Measurements from ENCODE around the gene RNF145.

The RNF145 gene

DNA sequence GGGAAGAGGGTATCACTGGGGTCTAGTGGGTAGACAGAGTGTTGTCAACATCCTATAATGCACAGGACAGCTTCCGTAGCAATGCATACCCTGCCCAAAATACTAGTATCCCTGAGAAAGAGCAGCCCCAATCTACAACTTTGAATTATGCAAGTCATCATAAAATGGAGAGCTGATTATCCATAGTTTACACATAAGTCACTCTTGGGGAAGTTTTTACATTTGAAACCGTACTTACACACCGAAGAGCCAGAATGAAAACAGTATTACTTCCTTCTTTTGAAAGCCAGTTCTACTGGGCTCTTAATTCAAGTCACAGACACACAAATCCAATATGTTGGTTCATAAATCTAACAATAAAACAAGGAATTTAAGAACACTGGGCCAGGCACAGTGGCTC is 21.6 kb downstream of the RNF145 start:
- peak overlapping the region; percentile 74 for H3K27ac Mint-ChIP-seq
- H3K9me3 Mint-ChIP-seq, result no peaks in the 10 kb centered on the region
- no peak for DNase-seq
- H3K4me3 Mint-ChIP-seq, result no peak overlapping the region
- H3K36me3 Mint-ChIP-seq (ENCODE audit: low read depth), result peaks cover 85% of the 10 kb centered on the region
- peaks cover 66% of the 10 kb centered on the region for H3K4me1 Mint-ChIP-seq (ENCODE audit: low read depth)
- H3K27me3 Mint-ChIP-seq, result no peaks in the 10 kb centered on the region

DNA sequence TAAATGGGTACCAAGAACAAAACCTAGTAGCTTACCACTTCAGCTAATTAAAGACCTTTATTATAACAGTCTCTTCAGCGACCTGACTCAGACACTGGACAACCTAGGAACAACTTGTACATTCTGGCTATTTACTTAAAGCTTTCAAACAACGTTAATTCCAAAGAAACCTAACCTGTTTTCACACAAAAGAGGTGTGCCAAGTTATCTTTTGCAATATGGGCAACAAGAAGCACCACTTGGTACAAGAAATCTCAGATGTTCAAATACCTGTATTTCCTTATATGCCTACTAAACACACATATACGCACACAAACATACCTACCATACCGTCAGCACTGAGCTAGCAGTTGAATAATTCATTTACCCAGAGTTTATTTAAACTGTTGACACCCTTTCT is 23.0 kb downstream of the RNF145 start:
- H3K9me3 Mint-ChIP-seq, result no peaks in the 10 kb centered on the region
- no peaks in the 10 kb centered on the region for H3K27me3 Mint-ChIP-seq
- H3K36me3 Mint-ChIP-seq (ENCODE audit: low read depth), result peaks cover 81% of the 10 kb centered on the region
- peak overlapping the region; percentile 94 for H3K27ac Mint-ChIP-seq
- DNase-seq, result no peak
- H3K4me1 Mint-ChIP-seq (ENCODE audit: low read depth), result peaks cover 70% of the 10 kb centered on the region
- H3K4me3 Mint-ChIP-seq, result no peak overlapping the region

DNA sequence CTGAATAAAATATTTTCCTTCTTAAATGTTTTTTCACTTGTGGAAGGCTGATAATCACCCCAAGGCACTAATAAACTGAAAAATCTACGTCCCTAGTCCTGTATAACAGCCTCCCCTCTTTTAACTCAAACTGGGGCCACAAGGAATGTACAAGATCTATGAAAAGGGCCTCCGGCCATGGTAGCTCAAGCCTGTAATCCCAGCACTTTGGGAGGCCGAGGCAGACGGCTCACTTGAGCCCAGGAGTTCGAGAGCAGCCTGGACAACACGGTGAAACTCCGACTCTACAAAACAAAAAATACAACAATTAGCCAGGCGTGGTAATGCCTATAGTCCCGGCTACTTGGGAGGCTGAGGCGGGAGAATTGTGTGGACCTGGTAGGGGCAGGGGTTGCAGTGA is 23.6 kb downstream of the RNF145 start:
- Mint-ChIP-seq H3K27me3 (no peaks in the 10 kb centered on the region), H3K4me3 (no peak overlapping the region), H3K36me3 (ENCODE audit: low read depth) (peaks cover 82% of the 10 kb centered on the region), H3K27ac (peak overlapping the region; percentile 94), H3K4me1 (ENCODE audit: low read depth) (peaks cover 71% of the 10 kb centered on the region), H3K9me3 (no peaks in the 10 kb centered on the region)
- no peak for DNase-seq

GRCh38 chr5:159184858-159185381 is 24.4 kb downstream of the RNF145 start:
- Mint-ChIP-seq H3K4me3 (peak overlapping the region; percentile 26), H3K36me3 (ENCODE audit: low read depth) (peaks cover 80% of the 10 kb centered on the region)

GRCh38 chr5:159184236-159184635 is 25.1 kb downstream of the RNF145 start:
- Mint-ChIP-seq H3K4me3 (no peak overlapping the region), H3K27me3 (no peaks in the 10 kb centered on the region), H3K9me3 (no peaks in the 10 kb centered on the region), H3K36me3 (ENCODE audit: low read depth) (peaks cover 80% of the 10 kb centered on the region), H3K27ac (peak overlapping the region; percentile 34), H3K4me1 (ENCODE audit: low read depth) (peaks cover 75% of the 10 kb centered on the region)
- no peak for DNase-seq

More at GRCh38 chr5:159184858-159185381, 24.4 kb downstream of the RNF145 start:
- Mint-ChIP-seq H3K27me3 (no peaks in the 10 kb centered on the region), H3K27ac (peak overlapping the region; percentile 94), H3K4me1 (ENCODE audit: low read depth) (peaks cover 75% of the 10 kb centered on the region), H3K9me3 (no peaks in the 10 kb centered on the region)
- DNase-seq, result no peak

GRCh38 chr5:159183247-159183646 is 26.1 kb downstream of the RNF145 start:
- H3K4me3 Mint-ChIP-seq, result no peak overlapping the region
- H3K27ac Mint-ChIP-seq, result peak overlapping the region; percentile 74
- H3K36me3 Mint-ChIP-seq (ENCODE audit: low read depth), result peaks cover 81% of the 10 kb centered on the region
- peaks cover 81% of the 10 kb centered on the region for H3K4me1 Mint-ChIP-seq (ENCODE audit: low read depth)
- no peak for DNase-seq
- no peaks in the 10 kb centered on the region for H3K9me3 Mint-ChIP-seq
- H3K27me3 Mint-ChIP-seq, result no peaks in the 10 kb centered on the region

- no peak for DNase-seq
- no peak overlapping the region for H3K4me3 Mint-ChIP-seq
- peaks cover 76% of the 10 kb centered on the region for H3K36me3 Mint-ChIP-seq (ENCODE audit: low read depth)
- H3K27ac Mint-ChIP-seq, result peak overlapping the region; percentile 74
- no peaks in the 10 kb centered on the region for H3K9me3 Mint-ChIP-seq
- peaks cover 81% of the 10 kb centered on the region for H3K4me1 Mint-ChIP-seq (ENCODE audit: low read depth)
- H3K27me3 Mint-ChIP-seq, result no peaks in the 10 kb centered on the region
These were observed 26.7 kb downstream of the RNF145 start for GRCh38 chr5:159182691-159183090.

- H3K4me1 Mint-ChIP-seq (ENCODE audit: low read depth), result peaks cover 88% of the 10 kb centered on the region
- H3K9me3 Mint-ChIP-seq, result no peaks in the 10 kb centered on the region
These were observed 27.7 kb downstream of the RNF145 start for GRCh38 chr5:159181651-159182050.

GRCh38 chr5:159181152-159181551 is 28.2 kb downstream of the RNF145 start:
- H3K27me3 Mint-ChIP-seq, result no peaks in the 10 kb centered on the region
- peaks cover 89% of the 10 kb centered on the region for H3K4me1 Mint-ChIP-seq (ENCODE audit: low read depth)
- H3K4me3 Mint-ChIP-seq, result peak overlapping the region; percentile 41
- no peaks in the 10 kb centered on the region for H3K9me3 Mint-ChIP-seq
- peaks cover 80% of the 10 kb centered on the region for H3K36me3 Mint-ChIP-seq (ENCODE audit: low read depth)
- no peak for DNase-seq
- peak overlapping the region; percentile 92 for H3K27ac Mint-ChIP-seq

More at GRCh38 chr5:159181651-159182050, 27.7 kb downstream of the RNF145 start:
- Mint-ChIP-seq H3K4me3 (peak overlapping the region; percentile 41), H3K27ac (peak overlapping the region; percentile 92), H3K36me3 (ENCODE audit: low read depth) (peaks cover 80% of the 10 kb centered on the region), H3K27me3 (no peaks in the 10 kb centered on the region)
- DNase-seq, result no peak

- DNase-seq, result no peak
- peak overlapping the region; percentile 49 for H3K4me3 Mint-ChIP-seq
- peaks cover 79% of the 10 kb centered on the region for H3K36me3 Mint-ChIP-seq (ENCODE audit: low read depth)
- H3K9me3 Mint-ChIP-seq, result no peaks in the 10 kb centered on the region
- peaks cover 88% of the 10 kb centered on the region for H3K4me1 Mint-ChIP-seq (ENCODE audit: low read depth)
- H3K27ac Mint-ChIP-seq, result peak overlapping the region; percentile 95
- H3K27me3 Mint-ChIP-seq, result no peaks in the 10 kb centered on the region
These were observed 29.6 kb downstream of the RNF145 start for GRCh38 chr5:159179529-159180305.

- Mint-ChIP-seq H3K9me3 (no peaks in the 10 kb centered on the region), H3K27me3 (no peaks in the 10 kb centered on the region), H3K4me3 (peak overlapping the region; percentile 49), H3K4me1 (ENCODE audit: low read depth) (peaks cover 89% of the 10 kb centered on the region), H3K36me3 (ENCODE audit: low read depth) (peaks cover 81% of the 10 kb centered on the region), H3K27ac (peak overlapping the region; percentile 95)
- DNase-seq, result no peak
These were observed 30.4 kb downstream of the RNF145 start for GRCh38 chr5:159178978-159179377.

DNA sequence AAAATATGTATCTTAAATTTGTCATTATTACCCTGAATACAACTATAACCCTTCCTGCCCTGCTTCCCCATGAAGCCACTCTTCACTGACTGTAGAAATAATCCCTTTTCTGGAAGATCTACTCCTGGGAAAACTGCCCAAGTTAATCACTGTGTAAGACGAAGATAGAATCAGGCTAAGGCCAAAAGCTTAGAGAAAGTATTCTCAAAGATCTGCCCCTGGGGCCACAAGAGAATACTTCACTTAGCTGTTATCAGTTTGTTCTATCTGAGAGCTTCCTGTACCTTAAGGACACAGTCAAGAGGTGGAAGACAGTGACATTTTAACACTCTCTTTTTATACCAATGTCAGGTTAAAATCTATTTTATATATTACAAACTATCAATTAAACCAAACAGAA is 33.8 kb downstream of the RNF145 start:
- Mint-ChIP-seq H3K36me3 (ENCODE audit: low read depth) (peaks cover 86% of the 10 kb centered on the region), H3K27me3 (no peaks in the 10 kb centered on the region), H3K9me3 (no peaks in the 10 kb centered on the region), H3K4me1 (ENCODE audit: low read depth) (peaks cover 79% of the 10 kb centered on the region), H3K27ac (peak overlapping the region; percentile 89), H3K4me3 (no peak overlapping the region)
- no peak for DNase-seq

- Mint-ChIP-seq H3K9me3 (no peaks in the 10 kb centered on the region), H3K36me3 (ENCODE audit: low read depth) (peaks cover 85% of the 10 kb centered on the region), H3K4me3 (peak overlapping the region; percentile 15), H3K27ac (peak overlapping the region; percentile 74), H3K4me1 (ENCODE audit: low read depth) (peaks cover 73% of the 10 kb centered on the region), H3K27me3 (no peaks in the 10 kb centered on the region)
- no peak for DNase-seq
These were observed 34.7 kb downstream of the RNF145 start for GRCh38 chr5:159174511-159175168.

GRCh38 chr5:159171274-159171673 is 38.1 kb downstream of the RNF145 start:
- no peaks in the 10 kb centered on the region for H3K9me3 Mint-ChIP-seq
- H3K4me1 Mint-ChIP-seq (ENCODE audit: low read depth), result peaks cover 52% of the 10 kb centered on the region
- H3K27ac Mint-ChIP-seq, result no peak overlapping the region
- no peak overlapping the region for H3K4me3 Mint-ChIP-seq
- peaks cover 81% of the 10 kb centered on the region for H3K36me3 Mint-ChIP-seq (ENCODE audit: low read depth)
- no peaks in the 10 kb centered on the region for H3K27me3 Mint-ChIP-seq
- DNase-seq, result no peak

GRCh38 chr5:159170021-159170420 is 39.3 kb downstream of the RNF145 start:
- Mint-ChIP-seq H3K4me3 (no peak overlapping the region), H3K9me3 (no peaks in the 10 kb centered on the region), H3K27me3 (no peaks in the 10 kb centered on the region), H3K36me3 (ENCODE audit: low read depth) (peaks cover 72% of the 10 kb centered on the region), H3K27ac (peak overlapping the region; percentile 31), H3K4me1 (ENCODE audit: low read depth) (peaks cover 46% of the 10 kb centered on the region)
- DNase-seq, result no peak
